Measurements from ENCODE around the gene OR2B2.

Gene OR2B2

GRCh38 chr6:27893059-27893835, 18.9 kb downstream of the OR2B2 start:
- peak; percentile 99 for DNase-seq (ENCODE audit: low read depth)
- peak overlapping the region; percentile 65 for H3K4me3 ChIP-seq (replicated peaks; ENCODE audit: low read depth, low read length)
- no peak for TF ChIP-seq CTCF (IDR thresholded peaks at IDR 0.05; ENCODE audit: low read length, missing control alignments)

- H3K4me3 ChIP-seq (replicated peaks; ENCODE audit: low read depth, low read length), result peak overlapping the region; percentile 65
- TF ChIP-seq CTCF (IDR thresholded peaks at IDR 0.05; ENCODE audit: low read length, missing control alignments), result no peak
- peak; percentile 28 for DNase-seq (ENCODE audit: low read depth)
Measured at GRCh38 chr6:27892649-27893058, 19.5 kb downstream of the OR2B2 start.

GRCh38 chr6:27891320-27891875, 20.8 kb downstream of the OR2B2 start:
- H3K4me3 ChIP-seq (replicated peaks; ENCODE audit: low read depth, low read length), result peak overlapping the region; percentile 51
- TF ChIP-seq CTCF (IDR thresholded peaks at IDR 0.05; ENCODE audit: low read length, missing control alignments), result no peak
- DNase-seq (ENCODE audit: low read depth), result no peak

- peak overlapping the region; percentile 51 for H3K4me3 ChIP-seq (replicated peaks; ENCODE audit: low read depth, low read length)
- TF ChIP-seq CTCF (IDR thresholded peaks at IDR 0.05; ENCODE audit: low read length, missing control alignments), result no peak
- peak; percentile 97 for DNase-seq (ENCODE audit: low read depth)
Measured at GRCh38 chr6:27890445-27891319, 21.5 kb downstream of the OR2B2 start.

- peak overlapping the region; percentile 51 for H3K4me3 ChIP-seq (replicated peaks; ENCODE audit: low read depth, low read length)
- no peak for DNase-seq (ENCODE audit: low read depth)
- TF ChIP-seq CTCF (IDR thresholded peaks at IDR 0.05; ENCODE audit: low read length, missing control alignments), result no peak
Measured at GRCh38 chr6:27889628-27890444, 22.4 kb downstream of the OR2B2 start.

GRCh38 chr6:27889275-27889627, 22.9 kb downstream of the OR2B2 start:
- DNase-seq (ENCODE audit: low read depth), result no peak
- H3K4me3 ChIP-seq (replicated peaks; ENCODE audit: low read depth, low read length), result no peak overlapping the region
- no peak for TF ChIP-seq CTCF (IDR thresholded peaks at IDR 0.05; ENCODE audit: low read length, missing control alignments)
